Sigmoid colon (tissue), 7 donors: ENCODE measurements around the gene SBK3. TPM values are rescaled to one million over a fixed set of nuclear protein-coding genes. Genes with fewer than 3 reads are reported as not detected.
A peak's percentile ranks its signal among the peaks of the same experiment; 100 is the strongest.

ENCODE experiments used
- DNase-seq: peaks from one replicate; pipeline ENCODE4 v3.0.0-alpha.2; 2019
- H3K27ac ChIP-seq, 4 donors: fragments of 200-600 bp; sonication (generic); one replicate each; pipeline ENCODE4 v1.5.1; 2016 to 2019; ENCODE audit warnings: mild to moderate bottlenecking in 1 of 4
- H3K27me3 ChIP-seq, 3 donors: fragments of 200-600 bp; sonication (generic); one replicate each; pipeline ENCODE4 v1.5.1; 2019; ENCODE audit warnings: mild to moderate bottlenecking in 1 of 3
- H3K36me3 ChIP-seq, 4 donors: fragments of 200-600 bp; sonication (generic); one replicate each; pipeline ENCODE4 v1.5.1; 2016 to 2019
- H3K4me1 ChIP-seq, 4 donors: fragments of 200-600 bp; sonication (generic); one replicate each; pipeline ENCODE4 v1.5.1; 2017 to 2019
- H3K4me3 ChIP-seq, 4 donors: fragments of 200-600 bp; sonication (generic); one replicate each; pipeline ENCODE4 v1.5.1; 2017 to 2019; ENCODE audit warnings: mild to moderate bottlenecking in 2 of 4, moderate library complexity in 1 of 4
- H3K9me3 ChIP-seq, 4 donors: fragments of 200-600 bp in 3 of 4; sonication (generic) in 3 of 4; one replicate each; pipeline versions ENCODE4 v1.5.1 to v1.6.1; 2013 to 2019
- POLR2A ChIP-seq, 2 donors: fragments of 450-650 bp; IDR thresholded peaks; one replicate each; pipeline ENCODE4 v1.6.1; 2016; ENCODE audit warnings: antibody characterized with exemption in 2 of 2, mild to moderate bottlenecking in 2 of 2, moderate library complexity in 2 of 2
- POLR2AphosphoS5 ChIP-seq, 4 donors: sonication (generic); formaldehyde crosslinking; IDR thresholded peaks; one replicate each; pipeline ENCODE4 v1.6.1; 2017; ENCODE audit warnings: antibody characterized with exemption in 4 of 4
- WGBS, 2 donors: extraction: QIAGEN DNeasy Blood & Tissue Kit; methylation state at CpG; one replicate each; pipeline ENCODE4 v1.1.7; 2013; 5-methylcytosine and 5-hydroxymethylcytosine counted together
- intact Hi-C: fragments of 100-400 bp; cut with DNase I; formaldehyde crosslinking; loops from one replicate; pipeline ENCODE4 v1.15.1; 2023
- polyA plus RNA-seq, 3 donors: library from polyadenylated mRNA; stranded (reverse); fragments of 200-250 nt; gene quantifications; one replicate each; pipeline ENCODE4 v1.2.3, GENCODE V29; 2013
- total RNA-seq, 4 donors: library from RNA; depleted of rRNA; stranded (reverse); fragments of >200 nt; gene quantifications; one replicate each; pipeline ENCODE4 v1.1.0, GENCODE V29; 2016
- TF ChIP-seq, protein P1 (sequence below), 4 experiments: fragments of 450-650 bp in 3 of 4; fragments of 200-600 bp in 1 of 4; IDR thresholded peaks; one replicate each; pipeline ENCODE4 v1.5.1; 2016 to 2019; ENCODE audit warnings: antibody characterized with exemption in 4 of 4, mild to moderate bottlenecking in 3 of 4, moderate library complexity in 2 of 4
- donor health status: healthy with polysubstance abuse.
- donor health status: Bipolar disorder and iron deficiency.
- donor health status: healthy.

SBK3 gene
- total and polyA plus RNA-seq, 7 donors: 0.23 to 0.36 TPM; not detected in 5

DNA sequence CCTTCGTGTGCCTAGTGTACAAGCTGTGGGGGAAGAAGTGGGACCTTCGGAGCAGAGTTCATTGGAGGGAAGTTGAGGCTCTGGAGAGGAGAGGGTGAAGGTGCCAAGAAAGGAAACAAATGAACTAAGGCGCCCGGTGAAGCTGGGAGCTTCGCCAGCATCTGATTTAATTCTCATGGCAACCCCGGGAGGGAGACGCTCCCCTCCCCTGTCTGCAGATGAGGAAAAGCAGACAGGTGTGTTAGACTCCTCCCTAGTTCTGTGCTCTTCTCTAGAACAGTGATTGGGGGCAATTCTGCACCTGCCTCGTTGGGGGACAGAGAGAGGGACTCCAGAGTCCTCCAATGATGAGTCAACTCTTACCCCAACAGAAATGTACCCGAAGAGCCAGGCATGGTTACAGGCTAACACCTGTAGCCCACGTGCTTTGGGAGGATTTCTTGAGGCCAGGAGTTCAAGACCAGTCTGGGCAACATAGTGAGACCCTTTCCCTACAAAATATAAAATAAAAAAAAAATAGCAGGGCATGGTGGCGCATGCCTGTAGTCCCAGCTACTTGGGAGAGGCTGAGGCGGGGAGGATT is 52.9 kb downstream of the SBK3 start:
- H3K27me3 ChIP-seq: no peaks in the 10 kb centered on the region
- intact Hi-C loops: loop anchor here (10.0 kb wide), 1 partner anchor 208 kb away; the partner anchor contains the start of genes BRSK1 and HSPBP1
- no peaks in the 10 kb centered on the region for H3K9me3 ChIP-seq
- peaks cover 0 to 10% (median 2%) of the 10 kb centered on the region in 4 donors for H3K36me3 ChIP-seq
- no peak overlapping the region for H3K4me3 ChIP-seq
- TF ChIP-seq POLR2AphosphoS5 (IDR thresholded peaks at IDR 0.05) (peak in 2 of 4 donors; percentile 13 to 46), POLR2A (IDR thresholded peaks at IDR 0.05) (no peak)
- 23 to 52% methylated on average over 12 of the region's 12 CpGs for WGBS, 2 donors
- H3K4me1 ChIP-seq: peaks cover 0 to 66% (median 66%) of the 10 kb centered on the region in 4 donors
- H3K27ac ChIP-seq: peak overlapping the region; percentile 68 to 99 (median 94)
- no peak for DNase-seq

DNA sequence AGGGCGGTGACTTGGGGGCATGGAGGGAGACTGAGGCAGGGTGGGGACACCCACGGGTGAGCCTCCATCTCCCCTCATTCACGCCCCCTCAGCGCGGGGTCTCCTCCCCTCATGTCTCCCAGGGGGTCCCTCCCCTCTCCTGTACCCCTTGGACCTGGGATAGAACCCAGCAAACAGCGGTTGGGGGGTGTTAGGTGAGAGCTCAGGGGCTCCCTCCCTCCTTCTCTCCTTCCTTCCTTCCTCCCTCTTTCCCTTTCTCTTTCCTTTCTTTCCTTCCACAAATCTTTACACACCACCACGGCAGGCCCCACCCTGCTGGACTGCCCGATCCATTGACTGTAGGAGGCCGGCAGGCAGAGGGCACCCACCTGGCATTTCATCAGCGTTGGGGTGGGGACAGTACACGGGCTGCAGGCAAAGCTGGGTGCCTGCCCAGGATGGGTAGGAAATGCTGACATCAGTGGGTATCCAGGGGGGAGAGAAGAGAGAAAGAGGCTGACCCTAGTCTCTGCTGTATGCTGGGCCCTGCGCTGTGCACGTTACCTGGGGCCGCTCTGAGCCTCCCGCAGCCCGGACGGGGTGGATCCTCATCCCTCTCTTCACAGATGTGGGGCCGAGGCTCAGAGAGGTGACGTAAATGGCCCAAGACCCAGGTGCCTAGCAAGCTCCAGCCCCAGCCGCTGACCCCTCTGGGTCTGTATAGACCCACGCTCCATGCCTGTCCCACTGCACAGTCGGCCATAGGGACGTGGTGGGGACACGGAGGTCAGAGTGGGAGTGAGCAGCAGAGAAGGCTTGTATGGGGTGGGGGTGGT is 53.6 kb downstream of the SBK3 start:
- WGBS, 2 donors: 50 to 73% methylated on average over 24 of the region's 24 CpGs
- Histone ChIP-seq H3K36me3 (peaks cover 0 to 9% (median 0%) of the 10 kb centered on the region in 4 donors), H3K4me1 (peaks cover 0 to 73% (median 73%) of the 10 kb centered on the region in 4 donors), H3K9me3 (no peaks in the 10 kb centered on the region), H3K27ac (peak overlapping the region; percentile 68 to 99 (median 94)), H3K27me3 (no peaks in the 10 kb centered on the region), H3K4me3 (no peak overlapping the region)
- DNase-seq: peak; percentile 80
- TF ChIP-seq, protein P1, sequence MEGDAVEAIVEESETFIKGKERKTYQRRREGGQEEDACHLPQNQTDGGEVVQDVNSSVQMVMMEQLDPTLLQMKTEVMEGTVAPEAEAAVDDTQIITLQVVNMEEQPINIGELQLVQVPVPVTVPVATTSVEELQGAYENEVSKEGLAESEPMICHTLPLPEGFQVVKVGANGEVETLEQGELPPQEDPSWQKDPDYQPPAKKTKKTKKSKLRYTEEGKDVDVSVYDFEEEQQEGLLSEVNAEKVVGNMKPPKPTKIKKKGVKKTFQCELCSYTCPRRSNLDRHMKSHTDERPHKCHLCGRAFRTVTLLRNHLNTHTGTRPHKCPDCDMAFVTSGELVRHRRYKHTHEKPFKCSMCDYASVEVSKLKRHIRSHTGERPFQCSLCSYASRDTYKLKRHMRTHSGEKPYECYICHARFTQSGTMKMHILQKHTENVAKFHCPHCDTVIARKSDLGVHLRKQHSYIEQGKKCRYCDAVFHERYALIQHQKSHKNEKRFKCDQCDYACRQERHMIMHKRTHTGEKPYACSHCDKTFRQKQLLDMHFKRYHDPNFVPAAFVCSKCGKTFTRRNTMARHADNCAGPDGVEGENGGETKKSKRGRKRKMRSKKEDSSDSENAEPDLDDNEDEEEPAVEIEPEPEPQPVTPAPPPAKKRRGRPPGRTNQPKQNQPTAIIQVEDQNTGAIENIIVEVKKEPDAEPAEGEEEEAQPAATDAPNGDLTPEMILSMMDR (IDR thresholded peaks at IDR 0.05): no peak
- intact Hi-C loops: loop anchor here (10.0 kb wide), 1 partner anchor 207 kb away; the partner anchor contains the start of genes BRSK1 and HSPBP1

Other genes starting within 250 kb of the SBK3 start
- gene TMEM150B, start 220.2 kb downstream of the SBK3 start, total RNA-seq: 1 to 10 TPM in 3 of 4 donors, not detected in 1; 2.4 to 6.1 (median 4.1) TPM
- 10 to 100 TPM in 2 of 3 donors, 1 to 10 TPM in 1; 8.4 to 18.7 (median 11.8) TPM for gene TMEM150B, start 220.2 kb downstream of the SBK3 start, polyA plus RNA-seq
- 10 to 100 TPM in 2 of 4 donors, 1 to 10 TPM in 2; 7.5 to 12.7 (median 9.6) TPM for gene KMT5C, start 205.7 kb downstream of the SBK3 start, total RNA-seq
- gene KMT5C, start 205.7 kb downstream of the SBK3 start, polyA plus RNA-seq: 10 to 100 TPM in 1 of 3 donors, 1 to 10 TPM in 2; 3.0 to 14.8 (median 3.5) TPM
- under 1 TPM in 1 of 4 donors, not detected in 3; 0.16 TPM for gene COX6B2, start 190.8 kb downstream of the SBK3 start, total RNA-seq
- gene COX6B2, start 190.8 kb downstream of the SBK3 start, polyA plus RNA-seq: 1 to 10 TPM in 2 of 3 donors, under 1 TPM in 1; 0.60 to 3.8 (median 1.4) TPM
- not detected for gene GARIN5B, start 182.3 kb downstream of the SBK3 start, total RNA-seq
- gene GARIN5B, start 182.3 kb downstream of the SBK3 start, polyA plus RNA-seq: not detected
- 1 to 10 TPM in 1 of 4 donors, under 1 TPM in 1, not detected in 2; 0.81 to 4.4 TPM for gene IL11, start 175.1 kb downstream of the SBK3 start, total RNA-seq
- under 1 TPM in 1 of 3 donors, not detected in 2; 0.74 TPM for gene IL11, start 175.1 kb downstream of the SBK3 start, polyA plus RNA-seq
- gene TMEM190, start 168.7 kb downstream of the SBK3 start, total RNA-seq: not detected
- under 1 TPM in 1 of 3 donors, not detected in 2; 0.26 TPM for gene TMEM190, start 168.7 kb downstream of the SBK3 start, polyA plus RNA-seq
- 1 to 10 TPM in 1 of 4 donors, under 1 TPM in 2, not detected in 1; 0.54 to 1.7 (median 0.66) TPM for gene TMEM238, start 161.3 kb downstream of the SBK3 start, total RNA-seq
- gene TMEM238, start 161.3 kb downstream of the SBK3 start, polyA plus RNA-seq: under 1 TPM in 2 of 3 donors, not detected in 1; 0.90 to 0.92 TPM
- gene RPL28, start 159.6 kb downstream of the SBK3 start, total RNA-seq: 100 to 1,000 TPM; 253 to 607 (median 503) TPM
- gene RPL28, start 159.6 kb downstream of the SBK3 start, polyA plus RNA-seq: 1,000 to 10,000 TPM; 1,833 to 2,816 (median 2,129) TPM
- 10 to 100 TPM; 11.8 to 23.9 (median 14.8) TPM for gene UBE2S, start 137.8 kb downstream of the SBK3 start, total RNA-seq
- 10 to 100 TPM in 2 of 3 donors, 1 to 10 TPM in 1; 6.6 to 32.6 (median 16.2) TPM for gene UBE2S, start 137.8 kb downstream of the SBK3 start, polyA plus RNA-seq
- under 1 TPM in 3 of 4 donors, not detected in 1; 0.28 to 0.41 (median 0.36) TPM for gene SHISA7, start 102.2 kb downstream of the SBK3 start, total RNA-seq
- under 1 TPM in 1 of 3 donors, not detected in 2; 0.04 TPM for gene SHISA7, start 102.2 kb downstream of the SBK3 start, polyA plus RNA-seq
- gene ISOC2, start 83.9 kb downstream of the SBK3 start, total RNA-seq: 100 to 1,000 TPM in 2 of 4 donors, 10 to 100 TPM in 2; 90.3 to 114 (median 101) TPM
- gene ISOC2, start 83.9 kb downstream of the SBK3 start, polyA plus RNA-seq: 100 to 1,000 TPM; 147 to 173 (median 162) TPM
- gene C19orf85, start 80.8 kb downstream of the SBK3 start, total RNA-seq: not detected
- under 1 TPM in 1 of 3 donors, not detected in 2; 0.07 TPM for gene C19orf85, start 80.8 kb downstream of the SBK3 start, polyA plus RNA-seq
- 10 to 100 TPM in 1 of 4 donors, 1 to 10 TPM in 3; 1.4 to 15.0 (median 3.7) TPM for gene ZNF628, start 68.9 kb downstream of the SBK3 start, total RNA-seq
- gene ZNF628, start 68.9 kb downstream of the SBK3 start, polyA plus RNA-seq: 10 to 100 TPM in 1 of 3 donors, 1 to 10 TPM in 2; 1.8 to 10.1 (median 2.5) TPM
- 10 to 100 TPM in 1 of 4 donors, 1 to 10 TPM in 3; 6.4 to 10.5 (median 8.4) TPM for gene NAT14, start 60.4 kb downstream of the SBK3 start, total RNA-seq
- 10 to 100 TPM in 1 of 3 donors, 1 to 10 TPM in 2; 1.4 to 13.7 (median 2.4) TPM for gene NAT14, start 60.4 kb downstream of the SBK3 start, polyA plus RNA-seq
- 10 to 100 TPM in 3 of 4 donors, 1 to 10 TPM in 1; 9.9 to 66.7 (median 19.2) TPM for gene SSC5D, start 57.1 kb downstream of the SBK3 start, total RNA-seq
- 1 to 10 TPM in 2 of 3 donors, not detected in 1; 1.2 to 3.8 TPM for gene SSC5D, start 57.1 kb downstream of the SBK3 start, polyA plus RNA-seq
- not detected for gene SBK2, start 8.4 kb downstream of the SBK3 start, total RNA-seq
- not detected for gene SBK2, start 8.4 kb downstream of the SBK3 start, polyA plus RNA-seq
- gene ZNF579, start 35.3 kb upstream of the SBK3 start, total RNA-seq: 1 to 10 TPM; 1.4 to 3.0 (median 2.2) TPM
- gene ZNF579, start 35.3 kb upstream of the SBK3 start, polyA plus RNA-seq: 1 to 10 TPM in 2 of 3 donors, under 1 TPM in 1; 0.69 to 4.0 (median 1.8) TPM
- 1 to 10 TPM; 3.5 to 9.6 (median 9.1) TPM for gene FIZ1, start 54.0 kb upstream of the SBK3 start, total RNA-seq
- gene FIZ1, start 54.0 kb upstream of the SBK3 start, polyA plus RNA-seq: 1 to 10 TPM; 5.3 to 9.0 (median 7.2) TPM
- gene ZNF524, start 54.7 kb upstream of the SBK3 start, total RNA-seq: 10 to 100 TPM; 24.5 to 37.1 (median 31.3) TPM
- 10 to 100 TPM; 44.1 to 49.2 (median 45.5) TPM for gene ZNF524, start 54.7 kb upstream of the SBK3 start, polyA plus RNA-seq
- 1 to 10 TPM; 2.3 to 8.6 (median 3.4) TPM for gene ZNF865, start 60.1 kb upstream of the SBK3 start, total RNA-seq
- 1 to 10 TPM; 2.4 to 9.3 (median 3.0) TPM for gene ZNF865, start 60.1 kb upstream of the SBK3 start, polyA plus RNA-seq
- gene ZNF784, start 79.0 kb upstream of the SBK3 start, total RNA-seq: 1 to 10 TPM; 2.8 to 9.1 (median 3.7) TPM
- 1 to 10 TPM; 7.2 to 8.2 (median 7.2) TPM for gene ZNF784, start 79.0 kb upstream of the SBK3 start, polyA plus RNA-seq
- 10 to 100 TPM; 23.5 to 45.5 (median 31.1) TPM for gene ZNF580, start 95.5 kb upstream of the SBK3 start, total RNA-seq
- 10 to 100 TPM; 10.4 to 27.9 (median 13.8) TPM for gene ZNF580, start 95.5 kb upstream of the SBK3 start, polyA plus RNA-seq
- 10 to 100 TPM; 18.2 to 43.2 (median 24.5) TPM for gene ZNF581, start 98.1 kb upstream of the SBK3 start, total RNA-seq
- 10 to 100 TPM; 17.1 to 24.4 (median 23.4) TPM for gene ZNF581, start 98.1 kb upstream of the SBK3 start, polyA plus RNA-seq
- gene CCDC106, start 102.7 kb upstream of the SBK3 start, total RNA-seq: 10 to 100 TPM; 16.6 to 22.9 (median 20.2) TPM
- 10 to 100 TPM in 2 of 3 donors, 1 to 10 TPM in 1; 5.5 to 10.8 (median 10.0) TPM for gene CCDC106, start 102.7 kb upstream of the SBK3 start, polyA plus RNA-seq
- 10 to 100 TPM; 52.1 to 79.7 (median 65.4) TPM for gene U2AF2, start 109.5 kb upstream of the SBK3 start, total RNA-seq
- 100 to 1,000 TPM in 1 of 3 donors, 10 to 100 TPM in 2; 81.7 to 162 (median 86.9) TPM for gene U2AF2, start 109.5 kb upstream of the SBK3 start, polyA plus RNA-seq
- gene EPN1, start 129.7 kb upstream of the SBK3 start, total RNA-seq: 10 to 100 TPM; 22.8 to 54.3 (median 34.6) TPM
- 100 to 1,000 TPM; 137 to 162 (median 146) TPM for gene EPN1, start 129.7 kb upstream of the SBK3 start, polyA plus RNA-seq
- gene NLRP9, start 192.9 kb upstream of the SBK3 start, total RNA-seq: not detected
- gene NLRP9, start 192.9 kb upstream of the SBK3 start, polyA plus RNA-seq: not detected
- not detected for gene RFPL4A, start 213.6 kb upstream of the SBK3 start, total RNA-seq
- gene RFPL4A, start 213.6 kb upstream of the SBK3 start, polyA plus RNA-seq: under 1 TPM in 1 of 3 donors, not detected in 2; 0.19 TPM
- gene RFPL4AL1, start 223.6 kb upstream of the SBK3 start, total RNA-seq: not detected
- under 1 TPM in 1 of 3 donors, not detected in 2; 0.12 TPM for gene RFPL4AL1, start 223.6 kb upstream of the SBK3 start, polyA plus RNA-seq